HepG2 (cell line): ENCODE measurements around the gene AP3B2. TPM values are rescaled to one million over a fixed set of nuclear protein-coding genes. Genes with fewer than 3 reads are reported as not detected.

Experiments used
- ATAC-seq: fragments of 200-7000 bp; cut with Tn5 transposase; 3 replicates; pipeline ENCODE4 v1.9.1; 2020; ENCODE audit warnings: mild to moderate bottlenecking, moderate library complexity
- BruUV-seq: library from RNA; stranded (reverse); fragments of 400-500 nt; replicated peaks from 2 replicates; lab custom pipeline; 2021; lab: Mats Ljungman, UMichigan
- CTCF ChIA-PET: fragments of 300-600 bp; formaldehyde crosslinking; extraction: SDS; loops from one replicate; lab custom pipeline; 2021; ENCODE audit warnings: low total read pairs, inconsistent platforms, low intra/inter-chr PET ratio; lab: Yijun Ruan, JAX
- POLR2A ChIA-PET: fragments of 350-600 bp; sonication (Branson Sonifier 250); formaldehyde crosslinking; loops from one replicate; lab custom pipeline; 2020; ENCODE audit warnings: antibody characterized with exemption, inconsistent platforms; lab: Yijun Ruan, JAX
- DNase-seq: peaks from one replicate; pipeline ENCODE4 v3.0.0-alpha.2; 2015; ENCODE audit warnings: low spot score
- FAIRE-seq: peaks from 3 replicates; lab custom pipeline; 2011; peaks lifted over from hg19 to GRCh38; lab: Jason Lieb, UNC
- H2AFZ ChIP-seq: one replicate; pipeline ENCODE4 v1.6.1; 2011; ENCODE audit warnings: low read length, inconsistent platforms
- H3K27ac ChIP-seq: fragments of 300-600 bp; 3 replicates; pipeline ENCODE4 v1.8.0; 2011; ENCODE audit warnings: mixed run types, mild to moderate bottlenecking, mixed read lengths, low read length, inconsistent platforms; ENCODE audit not compliant: insufficient read depth; ENCODE audit errors: extremely low read length
- H3K27me3 ChIP-seq, 2 experiments: fragments of 200-600 bp in 1 of 2; 2 replicates in 1 of 2; 3 replicates in 1 of 2; pipeline versions ENCODE4 v1.6.0 to v1.8.0; 2011; ENCODE audit warnings: low read length in 2 of 2, mild to moderate bottlenecking in 2 of 2, moderate library complexity in 2 of 2, inconsistent platforms in 1 of 2; ENCODE audit not compliant: insufficient read depth in 2 of 2, control insufficient read depth in 1 of 2
- H3K36me3 ChIP-seq, 2 experiments: fragments of 200-600 bp in 1 of 2; replicated peaks in 1 of 2; 2 replicates in 1 of 2; 3 replicates in 1 of 2; pipeline versions ENCODE4 v1.5.1 to v1.8.0; 2011; ENCODE audit warnings: low read length in 2 of 2, inconsistent platforms in 1 of 2; ENCODE audit not compliant: insufficient read depth in 2 of 2, control insufficient read depth in 1 of 2
- H3K4me1 ChIP-seq: 2 replicates; pipeline ENCODE4 v1.5.1; 2012; ENCODE audit warnings: low read length, inconsistent platforms; ENCODE audit not compliant: insufficient read depth
- H3K4me2 ChIP-seq: 2 replicates; pipeline ENCODE4 v1.6.0; 2011; ENCODE audit warnings: low read depth, low read length, inconsistent platforms
- H3K4me3 ChIP-seq, 3 experiments: fragments of 200-600 bp in 1 of 3; sonication (generic), shearing (Covaris generic) in 1 of 3; replicated peaks in 1 of 3; 2 replicates each; pipeline ENCODE4 v1.5.1; 2011 to 2016; ENCODE audit warnings: low read length in 3 of 3, inconsistent platforms in 2 of 3, low read depth in 2 of 3, mild to moderate bottlenecking in 2 of 3, control low read depth in 1 of 3, mixed read lengths in 1 of 3; ENCODE audit not compliant: insufficient read depth in 1 of 3
- H3K79me2 ChIP-seq: one replicate; pipeline ENCODE4 v1.6.1; 2011; ENCODE audit warnings: low read length, inconsistent platforms; ENCODE audit not compliant: insufficient read depth
- H3K9ac ChIP-seq: 2 replicates; pipeline ENCODE4 v1.6.0; 2011; ENCODE audit warnings: mild to moderate bottlenecking, low read depth, low read length, inconsistent platforms; ENCODE audit not compliant: insufficient read depth
- H3K9me3 ChIP-seq: 2 replicates; pipeline ENCODE4 v1.5.1; 2012; ENCODE audit warnings: mild to moderate bottlenecking, low read length
- H4K20me1 ChIP-seq: 2 replicates; pipeline ENCODE4 v1.6.0; 2011; ENCODE audit warnings: inconsistent platforms, mild to moderate bottlenecking, low read length, moderate library complexity; ENCODE audit not compliant: insufficient read depth
- CEBPB ChIP-seq: IDR thresholded peaks from 2 replicates; pipeline ENCODE4 v1.6.1; 2011; ENCODE audit warnings: low read depth, low read length, improper control_type of control experiment, borderline replicate concordance
- FIP1L1 ChIP-seq: fragments of 200-400 bp; formaldehyde crosslinking; IDR thresholded peaks from 2 replicates; pipeline ENCODE4 v1.6.1; 2018; ENCODE audit warnings: low read depth, mild to moderate bottlenecking, low read length, moderate library complexity, borderline replicate concordance; ENCODE audit not compliant: insufficient read depth
- MIXL1 ChIP-seq: IDR thresholded peaks from 2 replicates; pipeline ENCODE4 v1.6.1; 2016
- MLX ChIP-seq: IDR thresholded peaks from 2 replicates; pipeline ENCODE4 v1.6.1; 2016
- SKIL ChIP-seq: sonication (generic); formaldehyde crosslinking; IDR thresholded peaks from 2 replicates; pipeline ENCODE4 v1.8.0; 2022; ENCODE audit warnings: missing genetic modification reagents, mild to moderate bottlenecking, moderate library complexity, borderline replicate concordance
- ZFAT ChIP-seq: sonication (generic); formaldehyde crosslinking; conservative IDR thresholded peaks from 2 replicates; pipeline ENCODE4 v1.8.1; 2023; ENCODE audit warnings: missing genetic modification reagents, inconsistent platforms
- ZNF337 ChIP-seq: sonication (generic); formaldehyde crosslinking; IDR thresholded peaks from 2 replicates; pipeline ENCODE4 v1.5.1; 2020; ENCODE audit warnings: missing genetic modification reagents, low read depth, mild to moderate bottlenecking, borderline replicate concordance
- ZNF382 ChIP-seq: sonication (generic); formaldehyde crosslinking; IDR thresholded peaks from 2 replicates; pipeline ENCODE4 v1.5.0; 2020; ENCODE audit warnings: missing genetic modification reagents, mild to moderate bottlenecking, borderline replicate concordance
- ZNF484 ChIP-seq: sonication (generic); formaldehyde crosslinking; IDR thresholded peaks from 2 replicates; pipeline ENCODE4 v1.5.1; 2020; ENCODE audit warnings: mild to moderate bottlenecking, low read depth, missing genetic modification reagents, borderline replicate concordance
- ZNF501 ChIP-seq: sonication (generic); formaldehyde crosslinking; IDR thresholded peaks from 2 replicates; pipeline ENCODE4 v1.5.1; 2020; ENCODE audit warnings: mild to moderate bottlenecking, moderate library complexity, missing genetic modification reagents
- WGBS: methylation state at CpG from one replicate; pipeline ENCODE4 v1.1.6; 2017; ENCODE audit warnings: low lambda C conversion rate; 5-methylcytosine and 5-hydroxymethylcytosine counted together
- in situ Hi-C: cut with HindIII; loops from 2 replicates; pipeline ENCODE4 v1.10.0; 2017; ENCODE audit warnings: low pct_unique_long_range_greater_than_20kb; ENCODE audit not compliant: extremely low pct_ligation_motif_present
- intact Hi-C: fragments of 100-400 bp; cut with micrococcal nuclease; formaldehyde crosslinking; loops from one replicate; pipeline ENCODE4 v1.10.0; 2022; ENCODE audit not compliant: unreplicated experiment
- polyA plus RNA-seq, 8 experiments: library from polyadenylated mRNA; depleted of rRNA in 3 of 8; stranded (reverse) in 7 of 8; unstranded in 1 of 8; fragments of >200 nt; fragmentation: Illumina TruSeq in 4 of 8; extraction: Trizol in 4 of 8; gene quantifications; 2 replicates each; pipeline versions ENCODE4 v1.2.1 to v1.2.3, GENCODE V29; 2011 to 2016; ENCODE audit warnings: low read depth in 4 of 8, missing spikeins in 1 of 8, mixed read lengths in 1 of 8; ENCODE audit not compliant: insufficient read depth in 1 of 8
- total RNA-seq, 5 experiments: library from RNA; depleted of rRNA; stranded (reverse); fragments of >200 nt; fragmentation: Illumina TruSeq; extraction: Trizol; gene quantifications; 2 replicates each; pipeline ENCODE4 v1.2.3, GENCODE V29; 2016; ENCODE audit warnings: low read depth in 1 of 5

Gene AP3B2
- total and polyA plus RNA-seq, 2 of the 13 experiments (the other 11 are each of a cell fraction or from before 2014, with no cell fraction given) = not detected

- TF ChIP-seq ZNF501 (CRISPR knock-in tag) (no peak), MIXL1 (CRISPR knock-in tag) (no peak), ZNF484 (CRISPR knock-in tag) (no peak), SKIL (no peak)
Observed at GRCh38 chr15:82715003-82715402, 5.3 kb upstream of the AP3B2 start (continued).

- intact Hi-C loops = no loop called here
- ATAC-seq (no peak), FAIRE-seq (no peak), DNase-seq (no peak)
- Histone ChIP-seq H4K20me1 (no peaks in the 10 kb centered on the region), H3K4me3 (no peak overlapping the region), H3K4me1 (peaks cover 6% of the 10 kb centered on the region; the same call in 1 of the 2 replicates), H3K27me3 (peaks cover under 1 to 14% of the 10 kb centered on the region in 2 experiments; a peak in 4 of 5 replicates), H3K9me3 (no peaks in the 10 kb centered on the region), H3K4me2 (no peak overlapping the region), H3K9ac (no peak overlapping the region), H3K36me3 (no peaks in the 10 kb centered on the region), H2AFZ (no peak overlapping the region), H3K79me2 (no peaks in the 10 kb centered on the region), H3K27ac (no peak overlapping the region)
- in situ Hi-C loops = no loop called here
- TF ChIP-seq MLX (no peak), CEBPB (no peak), FIP1L1 (no peak), ZNF382 (CRISPR knock-in tag) (no peak), ZNF337 (CRISPR knock-in tag) (no peak), ZFAT (CRISPR knock-in tag) (no peak)
- WGBS = 0% methylated on average over 1 of the region's 3 CpGs
- BruUV-seq = no TSS peak
- ChIA-PET CTCF (no interaction called here), POLR2A (interaction anchor here (1.1 kb wide), 1 partner anchor 36 kb away, joined by 3 read pairs; no protein-coding TSS in a partner anchor)
Observed at GRCh38 chr15:82714016-82714415, 4.3 kb upstream of the AP3B2 start.
